ENCODE data around the gene ARHGEF25.

DNA sequence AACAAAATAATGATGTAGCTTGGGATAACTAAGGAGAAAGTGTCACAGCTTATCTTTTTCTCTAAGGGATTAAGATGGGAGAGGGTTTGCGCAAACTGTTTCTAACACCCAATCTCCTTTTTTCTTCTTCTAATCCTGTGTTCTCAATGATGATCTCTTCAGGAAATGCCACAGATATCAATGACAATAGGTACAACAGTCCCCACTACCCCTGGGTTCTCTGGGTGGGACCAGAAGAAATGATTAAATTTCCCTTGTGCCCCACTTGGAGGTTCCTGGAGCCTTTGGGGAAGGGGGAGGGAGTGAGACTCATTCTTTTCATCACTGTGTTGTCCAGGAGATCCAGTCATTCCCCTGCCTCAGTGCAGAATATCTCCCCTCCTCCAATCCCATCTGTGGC lies 28.8 kb upstream of the ARHGEF25 start:
- no peak for TF ChIP-seq POLR2AphosphoS5 (IDR thresholded peaks at IDR 0.05; ENCODE audit: borderline replicate concordance, low read depth, low read length)
- TF ChIP-seq EZH2 (IDR thresholded peaks at IDR 0.05), result no peak
- no peak for TF ChIP-seq FOXP2 (optimal IDR thresholded peaks at IDR 0.05; ENCODE audit: control extremely low read depth, extremely low read length, insufficient read depth)
